WTC11 (cell line): ENCODE results near the gene SNX8. TPM values are rescaled to one million over a fixed set of nuclear protein-coding genes. Genes with fewer than 3 reads are reported as not detected.

Experiments used
- CTCF ChIP-seq: fragments of 200-600 bp; IDR thresholded peaks from 2 replicates; pipeline ENCODE4 v1.8.0; 2022; ENCODE audit warnings: antibody characterized with exemption
- E2F1 ChIP-seq: sonication (generic); formaldehyde crosslinking; IDR thresholded peaks from 2 replicates; pipeline ENCODE4 v1.8.0; 2022; ENCODE audit warnings: mild to moderate bottlenecking, missing genetic modification reagents
- ELF4 ChIP-seq: sonication (generic); formaldehyde crosslinking; IDR thresholded peaks from 2 replicates; pipeline ENCODE4 v1.8.1; 2022; ENCODE audit warnings: low read depth, mild to moderate bottlenecking, moderate library complexity, missing genetic modification reagents
- ERG ChIP-seq: fragments of 250-450 bp; sonication (Bioruptor Pico); IDR thresholded peaks from 2 replicates; pipeline ENCODE4 v1.8.0; 2021; ENCODE audit warnings: mild to moderate bottlenecking
- FOXJ3 ChIP-seq: sonication (generic); formaldehyde crosslinking; IDR thresholded peaks from 2 replicates; pipeline ENCODE4 v1.9.0; 2021; ENCODE audit warnings: missing genetic modification reagents, mild to moderate bottlenecking, borderline replicate concordance
- FOXK1 ChIP-seq: sonication (generic); formaldehyde crosslinking; IDR thresholded peaks from 2 replicates; pipeline ENCODE4 v1.8.0; 2022; ENCODE audit warnings: mild to moderate bottlenecking, moderate library complexity, missing genetic modification reagents
- FOXP1 ChIP-seq: sonication (generic); formaldehyde crosslinking; IDR thresholded peaks from 2 replicates; pipeline ENCODE4 v1.8.0; 2022; ENCODE audit warnings: missing genetic modification reagents, mild to moderate bottlenecking, moderate library complexity, borderline replicate concordance
- GRHL2 ChIP-seq: fragments of 250-450 bp; sonication (Bioruptor Pico); IDR thresholded peaks from 2 replicates; pipeline ENCODE4 v1.8.0; 2022; ENCODE audit warnings: mild to moderate bottlenecking, moderate library complexity; ENCODE audit not compliant: insufficient replicate concordance, severe bottlenecking
- HMGXB4 ChIP-seq: sonication (generic); formaldehyde crosslinking; IDR thresholded peaks from 2 replicates; pipeline ENCODE4 v1.8.1; 2023; ENCODE audit warnings: mild to moderate bottlenecking, moderate library complexity, missing genetic modification reagents
- KAT7 ChIP-seq: sonication (generic); formaldehyde crosslinking; IDR thresholded peaks from 2 replicates; pipeline ENCODE4 v1.8.1; 2023; ENCODE audit warnings: missing genetic modification reagents, mild to moderate bottlenecking, borderline replicate concordance
- NR3C1 ChIP-seq: sonication (generic); formaldehyde crosslinking; conservative IDR thresholded peaks from 2 replicates; pipeline ENCODE4 v1.8.1; 2023; ENCODE audit warnings: low read depth, mild to moderate bottlenecking, missing genetic modification reagents
- OVOL2 ChIP-seq: fragments of 250-450 bp; sonication (Bioruptor Pico); IDR thresholded peaks from 2 replicates; pipeline ENCODE4 v1.9.0; 2021; ENCODE audit warnings: mild to moderate bottlenecking, borderline replicate concordance
- STAT6 ChIP-seq: sonication (generic); formaldehyde crosslinking; conservative IDR thresholded peaks from 2 replicates; pipeline ENCODE4 v1.8.1; 2023; ENCODE audit warnings: mild to moderate bottlenecking, low read depth, missing genetic modification reagents, moderate library complexity
- TCF7 ChIP-seq: sonication (generic); formaldehyde crosslinking; IDR thresholded peaks from 2 replicates; pipeline ENCODE4 v1.8.0; 2022; ENCODE audit warnings: mild to moderate bottlenecking, low read depth, missing genetic modification reagents, moderate library complexity
- USF1 ChIP-seq: sonication (generic); formaldehyde crosslinking; IDR thresholded peaks from 2 replicates; pipeline ENCODE4 v1.8.0; 2022; ENCODE audit warnings: mild to moderate bottlenecking, missing genetic modification reagents
- USF2 ChIP-seq: sonication (generic); formaldehyde crosslinking; IDR thresholded peaks from 2 replicates; pipeline ENCODE4 v1.8.1; 2023; ENCODE audit warnings: mild to moderate bottlenecking, missing genetic modification reagents, moderate library complexity
- ZMAT4 ChIP-seq: fragments of 250-450 bp; sonication (Bioruptor Pico); IDR thresholded peaks from 2 replicates; pipeline ENCODE4 v1.9.0; 2021; ENCODE audit warnings: mild to moderate bottlenecking
- ZNF121 ChIP-seq: sonication (generic); formaldehyde crosslinking; IDR thresholded peaks from 2 replicates; pipeline ENCODE4 v1.8.0; 2023; ENCODE audit warnings: missing genetic modification reagents
- total RNA-seq: library from RNA; stranded (reverse); gene quantifications from 3 replicates; pipeline ENCODE4 v1.2.3, GENCODE V29; 2021
- TF ChIP-seq, protein P1 (sequence below): sonication (generic); formaldehyde crosslinking; conservative IDR thresholded peaks from 2 replicates; pipeline ENCODE4 v1.8.1; 2022; ENCODE audit warnings: mild to moderate bottlenecking, missing genetic modification reagents
- TF ChIP-seq, protein P2 (sequence below): sonication (generic); formaldehyde crosslinking; IDR thresholded peaks from 2 replicates; pipeline ENCODE4 v1.8.1; 2022; ENCODE audit warnings: missing genetic modification reagents, borderline replicate concordance
- TF ChIP-seq, protein P3 (sequence below): sonication (generic); formaldehyde crosslinking; IDR thresholded peaks from 2 replicates; pipeline ENCODE4 v1.8.0; 2023; ENCODE audit warnings: missing genetic modification reagents

Gene SNX8
- total RNA-seq, 1 experiment from 2014 or later: 50.8 TPM

- TF ChIP-seq ZMAT4 (CRISPR knock-in tag) (no peak), KAT7 (0 out of 2 replicates have a peak, but pooled peaks have one; percentile 53), CTCF (no peak), OVOL2 (no peak), FOXJ3 (CRISPR knock-in tag) (no peak), NR3C1 (CRISPR knock-in tag) (0 out of 2 replicates have a peak, but pooled peaks have one; percentile 88), FOXP1 (CRISPR knock-in tag) (peak; percentile 93), HMGXB4 (peak; percentile 97), ERG (CRISPR knock-in tag) (no peak), ELF4 (CRISPR knock-in tag) (peak; percentile 83; the same call in 1 of the 2 replicates), STAT6 (CRISPR knock-in tag) (no peak; the same call in 1 of the 2 replicates), FOXK1 (peak; percentile 91), E2F1 (CRISPR knock-in tag) (no peak), USF2 (peak; percentile 49), GRHL2 (CRISPR knock-in tag) (no peak), ZNF121 (CRISPR knock-in tag) (no peak), TCF7 (CRISPR knock-in tag) (0 out of 2 replicates have a peak, but pooled peaks have one; percentile 33), USF1 (CRISPR knock-in tag) (peak; percentile 35; the same call in 1 of the 2 replicates)
- TF ChIP-seq, protein P1, sequence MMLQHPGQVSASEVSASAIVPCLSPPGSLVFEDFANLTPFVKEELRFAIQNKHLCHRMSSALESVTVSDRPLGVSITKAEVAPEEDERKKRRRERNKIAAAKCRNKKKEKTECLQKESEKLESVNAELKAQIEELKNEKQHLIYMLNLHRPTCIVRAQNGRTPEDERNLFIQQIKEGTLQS (CRISPR knock-in tag): no peak
- TF ChIP-seq, protein P2, sequence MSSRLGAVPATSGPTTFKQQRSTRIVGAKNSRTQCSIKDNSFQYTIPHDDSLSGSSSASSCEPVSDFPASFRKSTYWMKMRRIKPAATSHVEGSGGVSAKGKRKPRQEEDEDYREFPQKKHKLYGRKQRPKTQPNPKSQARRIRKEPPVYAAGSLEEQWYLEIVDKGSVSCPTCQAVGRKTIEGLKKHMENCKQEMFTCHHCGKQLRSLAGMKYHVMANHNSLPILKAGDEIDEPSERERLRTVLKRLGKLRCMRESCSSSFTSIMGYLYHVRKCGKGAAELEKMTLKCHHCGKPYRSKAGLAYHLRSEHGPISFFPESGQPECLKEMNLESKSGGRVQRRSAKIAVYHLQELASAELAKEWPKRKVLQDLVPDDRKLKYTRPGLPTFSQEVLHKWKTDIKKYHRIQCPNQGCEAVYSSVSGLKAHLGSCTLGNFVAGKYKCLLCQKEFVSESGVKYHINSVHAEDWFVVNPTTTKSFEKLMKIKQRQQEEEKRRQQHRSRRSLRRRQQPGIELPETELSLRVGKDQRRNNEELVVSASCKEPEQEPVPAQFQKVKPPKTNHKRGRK (CRISPR knock-in tag): no peak
- TF ChIP-seq, protein P3, sequence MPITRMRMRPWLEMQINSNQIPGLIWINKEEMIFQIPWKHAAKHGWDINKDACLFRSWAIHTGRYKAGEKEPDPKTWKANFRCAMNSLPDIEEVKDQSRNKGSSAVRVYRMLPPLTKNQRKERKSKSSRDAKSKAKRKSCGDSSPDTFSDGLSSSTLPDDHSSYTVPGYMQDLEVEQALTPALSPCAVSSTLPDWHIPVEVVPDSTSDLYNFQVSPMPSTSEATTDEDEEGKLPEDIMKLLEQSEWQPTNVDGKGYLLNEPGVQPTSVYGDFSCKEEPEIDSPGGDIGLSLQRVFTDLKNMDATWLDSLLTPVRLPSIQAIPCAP: no peak
These were observed 72.4 kb downstream of the SNX8 start, which contains the start of the genes MRM2 and NUDT1 (continued) for GRCh38 chr7:2241580-2242540.
